H1 (cell line): Measurements from ENCODE around the gene ATG5. TPM values are rescaled to one million over a fixed set of nuclear protein-coding genes. Genes with fewer than 3 reads are reported as not detected.

Experiments
- CTCF ChIA-PET: fragments of 300-600 bp; sonication (Branson Sonifier 250); formaldehyde crosslinking; loops from one replicate; lab custom pipeline; 2021; ENCODE audit not compliant: partially characterized antibody; lab: Charles Lee
- POLR2A ChIA-PET: fragments of 300-600 bp; sonication (Branson Sonifier 250); formaldehyde crosslinking; loops from one replicate; lab custom pipeline; 2021; ENCODE audit warnings: inconsistent platforms; ENCODE audit not compliant: partially characterized antibody; lab: Charles Lee
- DNase-seq, 2 experiments: peaks; one replicate each; pipeline versions ENCODE4 v3.0.0 to v3.0.0-alpha.2; 2010 to 2022; ENCODE audit warnings: low spot score in 2 of 2, low read depth in 1 of 2, mixed read lengths in 1 of 2
- FAIRE-seq: peaks from 2 replicates; lab custom pipeline; 2011; peaks lifted over from hg19 to GRCh38; lab: Jason Lieb, UNC
- H2AFZ ChIP-seq: 2 replicates; pipeline ENCODE4 v1.8.1; 2012; ENCODE audit warnings: low read length, inconsistent platforms
- H2AK5ac ChIP-seq: 2 replicates; pipeline ENCODE4 v1.6.1; 2013; ENCODE audit warnings: low read depth, low read length
- H2BK120ac ChIP-seq: replicated peaks from 2 replicates; pipeline ENCODE3; 2013; ENCODE audit warnings: low read depth, low read length, inconsistent platforms
- H2BK12ac ChIP-seq: 2 replicates; pipeline ENCODE4 v1.6.1; 2013; ENCODE audit warnings: low read depth, low read length
- H2BK15ac ChIP-seq: 2 replicates; pipeline ENCODE4 v1.6.1; 2013; ENCODE audit warnings: low read length
- H2BK20ac ChIP-seq: 2 replicates; pipeline ENCODE4 v1.6.1; 2013; ENCODE audit warnings: low read length
- H2BK5ac ChIP-seq: 2 replicates; pipeline ENCODE4 v1.6.1; 2013; ENCODE audit warnings: low read depth, low read length
- H3K14ac ChIP-seq: 2 replicates; pipeline ENCODE4 v1.6.1; 2013; ENCODE audit warnings: inconsistent platforms; ENCODE audit not compliant: insufficient read length
- H3K18ac ChIP-seq: 2 replicates; pipeline ENCODE4 v1.6.1; 2013; ENCODE audit warnings: low read length; ENCODE audit errors: extremely low read depth
- H3K23ac ChIP-seq: 2 replicates; pipeline ENCODE4 v1.6.1; 2013; ENCODE audit warnings: inconsistent platforms; ENCODE audit not compliant: insufficient read length
- H3K23me2 ChIP-seq: 2 replicates; pipeline ENCODE4 v1.6.1; 2013; ENCODE audit warnings: low read depth, low read length
- H3K27ac ChIP-seq: 2 replicates; pipeline ENCODE4 v1.6.1; 2011; ENCODE audit warnings: low read depth, low read length, inconsistent platforms
- H3K27me3 ChIP-seq, 4 experiments: replicated peaks in 1 of 4; 1 replicate in 1 of 4; 2 replicates in 3 of 4; pipeline versions ENCODE4 v1.6.1 to v1.8.1; 2011 to 2013; ENCODE audit warnings: low read length in 3 of 4, mild to moderate bottlenecking in 3 of 4, inconsistent platforms in 2 of 4, mixed read lengths in 2 of 4, moderate library complexity in 1 of 4; ENCODE audit not compliant: control insufficient read depth in 3 of 4, insufficient read depth in 3 of 4; ENCODE audit errors: extremely low read depth in 1 of 4
- H3K36me3 ChIP-seq, 4 experiments: 2 replicates each; pipeline versions ENCODE4 v1.6.1 to v1.8.1; 2011 to 2013; ENCODE audit warnings: mild to moderate bottlenecking in 4 of 4, low read length in 3 of 4, moderate library complexity in 2 of 4, control low read depth in 1 of 4, inconsistent platforms in 1 of 4; ENCODE audit not compliant: insufficient read depth in 4 of 4, control insufficient read depth in 2 of 4
- H3K4ac ChIP-seq: replicated peaks from 2 replicates; pipeline ENCODE3; 2013; ENCODE audit warnings: low read length, low read depth, mixed read lengths, inconsistent platforms; ENCODE audit not compliant: insufficient read length
- H3K4me1 ChIP-seq, 4 experiments: replicated peaks in 1 of 4; 1 replicate in 1 of 4; 2 replicates in 3 of 4; pipeline versions ENCODE4 v1.6.1 to v1.8.1; 2011 to 2013; ENCODE audit warnings: low read length in 3 of 4, inconsistent platforms in 2 of 4, mixed read lengths in 1 of 4; ENCODE audit not compliant: insufficient read depth in 4 of 4, control insufficient read depth in 3 of 4
- H3K4me2 ChIP-seq, 2 experiments: 2 replicates each; pipeline versions ENCODE4 v1.6.1 to v1.8.1; 2011 to 2013; ENCODE audit warnings: low read depth in 2 of 2, low read length in 2 of 2, control low read depth in 1 of 2, inconsistent platforms in 1 of 2, mild to moderate bottlenecking in 1 of 2; ENCODE audit not compliant: insufficient read depth in 1 of 2
- H3K4me3 ChIP-seq, 4 experiments: fragments of 200-600, 300-600 bp in 1 of 4; sonication (generic), shearing (Covaris generic), sonication (Bioruptor Twin) in 1 of 4; 2 replicates each; pipeline versions ENCODE4 v1.5.1 to v1.8.1; 2011 to 2016; ENCODE audit warnings: low read length in 4 of 4, low read depth in 3 of 4, control low read depth in 2 of 4, inconsistent platforms in 2 of 4, mild to moderate bottlenecking in 2 of 4, mixed read lengths in 1 of 4, moderate library complexity in 1 of 4; ENCODE audit not compliant: insufficient read depth in 2 of 4; ENCODE audit errors: extremely low read depth in 1 of 4
- H3K56ac ChIP-seq: replicated peaks from 2 replicates; pipeline ENCODE3; 2013; ENCODE audit warnings: low read depth, mild to moderate bottlenecking, mixed read lengths, low read length, inconsistent platforms; ENCODE audit not compliant: insufficient read length
- H3K79me1 ChIP-seq: 2 replicates; pipeline ENCODE4 v1.6.1; 2013; ENCODE audit warnings: low read depth, low read length, control low read depth
- H3K79me2 ChIP-seq, 2 experiments: 2 replicates each; pipeline versions ENCODE4 v1.6.1 to v1.8.1; 2012 to 2013; ENCODE audit warnings: low read length in 2 of 2, mild to moderate bottlenecking in 2 of 2, inconsistent platforms in 1 of 2; ENCODE audit not compliant: insufficient read depth in 2 of 2, control insufficient read depth in 1 of 2
- H3K9ac ChIP-seq, 4 experiments: replicated peaks in 1 of 4; 1 replicate in 1 of 4; 2 replicates in 3 of 4; pipeline versions ENCODE4 v1.6.1 to v1.8.1; 2011 to 2013; ENCODE audit warnings: low read depth in 3 of 4, low read length in 3 of 4, control low read depth in 2 of 4, mild to moderate bottlenecking in 2 of 4, moderate library complexity in 2 of 4, inconsistent platforms in 1 of 4; ENCODE audit errors: extremely low read depth in 1 of 4
- H3K9me3 ChIP-seq, 2 experiments: 2 replicates each; pipeline versions ENCODE4 v1.6.1 to v1.8.1; 2012 to 2013; ENCODE audit warnings: mild to moderate bottlenecking in 2 of 2, moderate library complexity in 2 of 2, control low read depth in 1 of 2, inconsistent platforms in 1 of 2, low read depth in 1 of 2, low read length in 1 of 2, mixed read lengths in 1 of 2; ENCODE audit not compliant: insufficient read depth in 2 of 2
- H4K20me1 ChIP-seq, 2 experiments: replicated peaks in 1 of 2; 2 replicates each; pipeline versions ENCODE3 to v1.8.1; 2011 to 2013; ENCODE audit warnings: inconsistent platforms in 2 of 2, low read length in 2 of 2, mild to moderate bottlenecking in 1 of 2; ENCODE audit not compliant: insufficient read depth in 2 of 2, control insufficient read depth in 1 of 2
- H4K5ac ChIP-seq: 2 replicates; pipeline ENCODE4 v1.6.1; 2013; ENCODE audit warnings: low read length, low read depth, mixed read lengths, inconsistent platforms; ENCODE audit not compliant: insufficient read length
- H4K8ac ChIP-seq: 2 replicates; pipeline ENCODE4 v1.8.0; 2013; ENCODE audit warnings: mild to moderate bottlenecking, moderate library complexity, low read length, inconsistent platforms; ENCODE audit not compliant: insufficient read depth; ENCODE audit errors: extremely low read depth
- H4K91ac ChIP-seq: replicated peaks from 2 replicates; pipeline ENCODE3; 2013; ENCODE audit warnings: low read length, mixed read lengths, inconsistent platforms; ENCODE audit not compliant: insufficient read length
- ASH2L ChIP-seq: fragments of 200-600, 300-600 bp; sonication (generic); IDR thresholded peaks from one replicate; pipeline ENCODE4 v1.7.1; 2017; ENCODE audit warnings: low read length
- CBX8 ChIP-seq: fragments of 300-800, 300-1000 bp; sonication (generic); IDR thresholded peaks from 2 replicates; pipeline ENCODE4 v1.7.1; 2016; ENCODE audit warnings: low read depth, low read length, borderline replicate concordance
- KDM1A ChIP-seq: fragments of 200-600, 300-600 bp; sonication (generic); IDR thresholded peaks from 2 replicates; pipeline ENCODE4 v1.7.1; 2016; ENCODE audit warnings: mild to moderate bottlenecking, low read length, borderline replicate concordance
- KDM4A ChIP-seq: IDR thresholded peaks from one replicate; pipeline ENCODE4 v1.7.1; 2012; ENCODE audit warnings: low read depth, mild to moderate bottlenecking, moderate library complexity, low read length, inconsistent platforms; ENCODE audit not compliant: severe bottlenecking
- NANOG ChIP-seq: IDR thresholded peaks from 2 replicates; pipeline ENCODE4 v1.6.1; 2011; ENCODE audit warnings: low read length, low read depth, mild to moderate bottlenecking, inconsistent platforms; ENCODE audit not compliant: insufficient read depth, poor library complexity, severe bottlenecking
- POLR2AphosphoS5 ChIP-seq: IDR thresholded peaks from 2 replicates; pipeline ENCODE4 v1.6.1; 2011; ENCODE audit warnings: low read depth, low read length
- RAD21 ChIP-seq, 2 experiments: IDR thresholded peaks in 1 of 2; conservative IDR thresholded peaks in 1 of 2; 2 replicates each; pipeline ENCODE4 v1.6.1; 2011; ENCODE audit warnings: low read depth in 2 of 2, low read length in 2 of 2, improper control_type of control experiment in 1 of 2, inconsistent platforms in 1 of 2, mild to moderate bottlenecking in 1 of 2, moderate library complexity in 1 of 2
- WGBS, 2 experiments: shearing (Covaris generic) in 1 of 2; methylation state at CpG; one replicate each; pipeline versions ENCODE4 v1.1.6 to v1.1.7; 2013 to 2015; ENCODE audit warnings: low lambda C conversion rate in 2 of 2, mixed read lengths in 2 of 2, inconsistent platforms in 1 of 2, low coverage in 1 of 2, missing lambda C conversion rate in 1 of 2; ENCODE audit not compliant: insufficient replicate concordance in 2 of 2, insufficient coverage in 1 of 2, insufficient read length in 1 of 2; ENCODE audit errors: extremely low coverage in 1 of 2, missing lambda C conversion rate in 1 of 2; 5-methylcytosine and 5-hydroxymethylcytosine counted together
- polyA plus RNA-seq, 7 experiments: library from polyadenylated mRNA; depleted of rRNA in 3 of 7; stranded (reverse) in 5 of 7; unstranded in 2 of 7; fragments of >200 nt in 5 of 7; fragments of 200-250 nt in 2 of 7; gene quantifications; 1 replicate in 5 of 7; 2 replicates in 1 of 7; 4 replicates in 1 of 7; pipeline versions ENCODE4 v1.2.1 to v1.2.3, GENCODE V29; 2011 to 2013; ENCODE audit warnings: missing spikeins in 2 of 7, mixed read lengths in 2 of 7
- total RNA-seq: library from RNA; stranded (reverse); fragmentation: NEBNext Ultra II Directional; extraction: Animal tissue kit (Norgen Biotek cat#: 25700); gene quantifications from 2 replicates; pipeline ENCODE4 v1.2.1, GENCODE V29; 2021

ATG5 gene
- total and polyA plus RNA-seq, 2 of the 8 experiments (the other 6 are each of a cell fraction or from before 2014, with no cell fraction given): 18.2 to 39.0 TPM

DNA sequence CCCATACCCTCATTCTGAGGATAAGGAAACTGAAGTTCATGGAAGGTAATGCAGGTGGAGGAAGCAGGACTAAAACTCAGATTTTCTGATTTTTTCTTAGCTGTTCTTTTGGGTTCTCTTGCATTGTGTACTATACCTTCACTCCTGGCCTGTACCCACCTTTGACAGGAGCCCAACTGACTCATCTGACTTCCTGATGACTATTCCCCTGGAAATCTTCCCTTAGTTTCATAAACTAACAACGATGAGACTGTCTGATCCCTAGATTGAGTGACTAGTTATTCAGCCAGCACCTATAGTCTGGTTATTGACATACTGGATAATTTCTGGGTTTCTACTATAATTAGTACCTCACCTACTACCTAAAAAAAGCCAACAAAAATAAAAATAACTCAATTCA, 45.1 kb upstream of the ATG5 start:
- H3K4ac ChIP-seq: no peak overlapping the region
- no peak overlapping the region for H3K9ac ChIP-seq
- ChIA-PET CTCF (interaction anchor here (1.3 to 4.5 kb wide), 2 partner anchors 9 to 609 kb away, joined by 3 to 24 read pairs; partner anchors contain the start of gene CRYBG1), POLR2A (interaction anchor here (1.7 kb wide), 1 partner anchor 10 kb away, joined by 5 read pairs; the partner anchor contains the start of gene CRYBG1)
- H2AK5ac ChIP-seq: no peak overlapping the region
- H3K4me1 ChIP-seq: peaks cover 0 to 4% (median 0%) of the 10 kb centered on the region in 4 experiments; a peak in 2 of 7 replicates
- no peak overlapping the region for H4K91ac ChIP-seq
- no peak for FAIRE-seq
- no peaks in the 10 kb centered on the region for H3K79me1 ChIP-seq
- TF ChIP-seq KDM1A (no peak), ASH2L (no peak), KDM4A (no peak), POLR2AphosphoS5 (no peak), CBX8 (no peak), RAD21 (IDR thresholded peaks at IDR 0.05 in 1 of 2, conservative IDR thresholded peaks at IDR 0.05 in 1 of 2; ENCODE audit: low read depth in 2 of 2, low read length in 2 of 2) (no peak), NANOG (no peak)
- H4K8ac ChIP-seq: no peak overlapping the region
- H3K79me2 ChIP-seq: no peaks in the 10 kb centered on the region
- no peak overlapping the region for H3K4me3 ChIP-seq
- no peak overlapping the region for H2BK15ac ChIP-seq
- no peak overlapping the region for H2BK120ac ChIP-seq
- H2BK5ac ChIP-seq: no peak overlapping the region
- H3K56ac ChIP-seq: no peak overlapping the region
- WGBS, 2 experiments: 95% methylated on average over 1 of the region's 1 CpG; no CpG with 5 or more reads in 1 of the 2 experiments
- no peak overlapping the region for H3K27ac ChIP-seq
- DNase-seq: no peak
- peaks cover 0 to 2% of the 10 kb centered on the region in 2 experiments for H4K20me1 ChIP-seq
- no peaks in the 10 kb centered on the region for H3K23me2 ChIP-seq
- H2BK12ac ChIP-seq: no peak overlapping the region
- H4K5ac ChIP-seq: no peak overlapping the region
- no peak overlapping the region for H3K4me2 ChIP-seq
- no peak overlapping the region for H3K18ac ChIP-seq
- no peaks in the 10 kb centered on the region for H3K36me3 ChIP-seq
- no peak overlapping the region for H2BK20ac ChIP-seq
- no peaks in the 10 kb centered on the region for H3K27me3 ChIP-seq
- H2AFZ ChIP-seq: no peak overlapping the region
- H3K9me3 ChIP-seq: no peaks in the 10 kb centered on the region
- no peak overlapping the region for H3K14ac ChIP-seq
- no peak overlapping the region for H3K23ac ChIP-seq
